T-cell (primary cell): ENCODE data around the gene SLC35A1. TPM values are rescaled to one million over a fixed set of nuclear protein-coding genes. Genes with fewer than 3 reads are reported as not detected.
A peak's percentile ranks its signal among the peaks of the same experiment; 100 is the strongest.

ENCODE experiments used
- ATAC-seq, 4 experiments: fragments of 200-7000 bp in 3 of 4; fragments of 150-1000 bp in 1 of 4; cut with Tn5 transposase; replicated peaks in 1 of 4; 1 replicate in 3 of 4; 2 replicates in 1 of 4; pipeline ENCODE4 v1.10.0; 2021; ENCODE audit warnings: moderate library complexity in 3 of 4, mild to moderate bottlenecking in 2 of 4, moderate number of reproducible peaks in 1 of 4
- CTCF ChIA-PET, 2 donors: fragments of 300-600 bp; sonication (Branson Sonifier 250); formaldehyde crosslinking; loops; one replicate each; lab custom pipeline; 2022; ENCODE audit warnings: antibody characterized with exemption in 2 of 2; lab: Charles Lee
- POLR2A ChIA-PET, 2 donors: fragments of 300-600 bp; sonication (Branson Sonifier 250); formaldehyde crosslinking; loops; one replicate each; lab custom pipeline; 2022; ENCODE audit warnings: antibody characterized with exemption in 2 of 2; lab: Charles Lee
- DNase-seq, 35 experiments: peaks; one replicate each; pipeline versions ENCODE4 v3.0.0 to v3.0.0-alpha.2; 2013 to 2023
- H3K27ac ChIP-seq: one replicate; pipeline ENCODE4 v1.5.1; 2013; ENCODE audit warnings: low read length
- H3K27me3 ChIP-seq, 2 experiments: replicated peaks in 1 of 2; 1 replicate in 1 of 2; 2 replicates in 1 of 2; pipeline versions ENCODE4 v1.6.1 to v1.7.0; 2013; ENCODE audit warnings: low read length in 1 of 2, mixed read lengths in 1 of 2; ENCODE audit not compliant: control insufficient read depth in 2 of 2, insufficient read depth in 2 of 2; ENCODE audit errors: extremely low read depth in 1 of 2
- H3K36me3 ChIP-seq, 2 donors: 1 replicate in 1 of 2; 2 replicates in 1 of 2; pipeline versions ENCODE4 v1.6.1 to v1.7.0; 2013; ENCODE audit warnings: low read length in 1 of 2; ENCODE audit not compliant: control insufficient read depth in 2 of 2, insufficient read depth in 1 of 2; ENCODE audit errors: extremely low read depth in 1 of 2
- H3K4me1 ChIP-seq, 2 experiments: 1 replicate in 1 of 2; 2 replicates in 1 of 2; pipeline versions ENCODE4 v1.6.1 to v1.7.0; 2013; ENCODE audit warnings: low read length in 2 of 2, mixed read lengths in 1 of 2; ENCODE audit not compliant: insufficient read depth in 2 of 2, control insufficient read depth in 1 of 2; ENCODE audit errors: extremely low read depth in 1 of 2
- H3K4me3 ChIP-seq, 2 donors: 1 replicate in 1 of 2; 2 replicates in 1 of 2; pipeline versions ENCODE4 v1.5.1 to v1.7.0; 2013; ENCODE audit warnings: mild to moderate bottlenecking in 2 of 2, low read length in 1 of 2, moderate library complexity in 1 of 2; ENCODE audit not compliant: control insufficient read depth in 1 of 2; ENCODE audit errors: extremely low read depth in 1 of 2
- H3K9me3 ChIP-seq: 2 replicates; pipeline ENCODE4 v1.7.0; 2013
- H3K27ac Mint-ChIP-seq, 2 donors: one replicate each; pipeline ENCODE4 v1.8.0; 2020 to 2021; ENCODE audit warnings: mild to moderate bottlenecking in 2 of 2, mixed read lengths in 2 of 2
- H3K27me3 Mint-ChIP-seq, 2 donors: one replicate each; pipeline ENCODE4 v1.8.0; 2021 to 2022; ENCODE audit warnings: mixed read lengths in 2 of 2
- H3K36me3 Mint-ChIP-seq: one replicate; pipeline ENCODE4 v1.8.0; 2021; ENCODE audit warnings: mixed read lengths
- H3K4me1 Mint-ChIP-seq, 3 donors: one replicate each; pipeline ENCODE4 v1.8.0; 2020 to 2022; ENCODE audit warnings: mixed read lengths in 3 of 3, mild to moderate bottlenecking in 1 of 3
- H3K4me3 Mint-ChIP-seq, 3 donors: one replicate each; pipeline ENCODE4 v1.8.0; 2020 to 2022; ENCODE audit warnings: mild to moderate bottlenecking in 3 of 3, mixed read lengths in 3 of 3, moderate library complexity in 3 of 3
- H3K9me3 Mint-ChIP-seq, 3 donors: one replicate each; pipeline ENCODE4 v1.8.0; 2020 to 2022; ENCODE audit warnings: mixed read lengths in 3 of 3
- WGBS: methylation state at CpG from one replicate; pipeline ENCODE4 v1.1.5; 2013; ENCODE audit warnings: missing lambda C conversion rate; ENCODE audit not compliant: insufficient coverage; 5-methylcytosine and 5-hydroxymethylcytosine counted together
- total RNA-seq, 35 experiments: library from RNA in 6 of 35; stranded (reverse) in 6 of 35; fragments of 120-200 nt in 1 of 35; gene quantifications; one replicate each; pipeline versions ENCODE4 v1.2.1 to v1.2.4 and lab custom pipeline; 2013 to 2026

Gene SLC35A1
- total RNA-seq = 10 to 100 TPM; 11.2 to 18.9 (median 18.7) TPM
- total RNA-seq (2013) = 24.2 TPM
- total RNA-seq (lab: John Stamatoyannopoulos, UW) = 2.1 to 14.4 (median 6.2) reads per million in 29 experiments

GRCh38 chr6:87472525-87473418, at the start of gene SLC35A1:
Gene SLC35A1, plus strand, starts transcription at chr6:87472974. Its CDS starts 30 bp downstream, at chr6:87473004.
- Histone ChIP-seq H3K4me3 (peak within 1 kb of the TSS; percentile 93 to 98), H3K27me3 (no peaks in the 10 kb centered on the region), H3K4me1 (peaks cover 6 to 12% of the 10 kb centered on the region in 2 experiments), H3K36me3 (peaks cover 0 to 5% of the 10 kb centered on the region in 2 donors), H3K27ac (peak within 1 kb of the TSS; percentile 93), H3K9me3 (no peaks in the 10 kb centered on the region)
- Mint-ChIP-seq H3K4me3 (peak within 1 kb of the TSS; percentile 96 to 98 (median 96)), H3K4me1 (peaks cover 14 to 33% (median 29%) of the 10 kb centered on the region in 3 donors), H3K36me3 (peaks cover 3% of the 10 kb centered on the region), H3K9me3 (no peaks in the 10 kb centered on the region), H3K27ac (peak within 1 kb of the TSS; percentile 99 to 100), H3K27me3 (peaks cover 2 to 8% of the 10 kb centered on the region in 2 donors)
- CTCF ChIA-PET = interaction anchor here in 1 of 2 donors (0.6 to 0.9 kb wide), 3 partner anchors 9 to 151 kb away, joined by 3 to 4 read pairs (median 3); no protein-coding TSS in a partner anchor
- POLR2A ChIA-PET = interaction anchor here in 1 of 2 donors (0.7 to 0.9 kb wide), 2 partner anchors 118 to 1398 kb away, joined by 3 read pairs; no protein-coding TSS in a partner anchor
- DNase-seq (peak; percentile 63 to 89 (median 78)), ATAC-seq (peak; percentile 93 to 96 (median 94))
- 0% methylated on average over 64 of the region's 70 CpGs for WGBS

- H3K36me3 ChIP-seq = no peaks in the 10 kb centered on the region
- CTCF ChIA-PET = no interaction called here
- Mint-ChIP-seq H3K4me3 (no peak overlapping the region), H3K27me3 (peaks cover 9 to 10% of the 10 kb centered on the region in 2 donors), H3K36me3 (no peaks in the 10 kb centered on the region), H3K9me3 (no peaks in the 10 kb centered on the region), H3K27ac (no peak overlapping the region), H3K4me1 (no peaks in the 10 kb centered on the region)
- no peaks in the 10 kb centered on the region for H3K4me1 ChIP-seq
- ATAC-seq (no peak), DNase-seq (no peak)
- H3K27ac ChIP-seq = no peak overlapping the region
- no CpG with 5 or more reads among the region's 4 CpGs for WGBS
- H3K27me3 ChIP-seq = no peaks in the 10 kb centered on the region
- POLR2A ChIA-PET = no interaction called here
- H3K4me3 ChIP-seq = no peak overlapping the region
- H3K9me3 ChIP-seq = no peaks in the 10 kb centered on the region
Observed at GRCh38 chr6:87426789-87427188, 46.0 kb upstream of the SLC35A1 start.

GRCh38 chr6:87430499-87430898, 42.3 kb upstream of the SLC35A1 start:
- H3K4me1 ChIP-seq = no peaks in the 10 kb centered on the region
- DNase-seq (no peak), ATAC-seq (no peak)
- H3K36me3 ChIP-seq = no peaks in the 10 kb centered on the region
- no peaks in the 10 kb centered on the region for H3K4me1 Mint-ChIP-seq
- no peak overlapping the region for H3K27ac ChIP-seq
- no peaks in the 10 kb centered on the region for H3K9me3 ChIP-seq
- ChIA-PET POLR2A (interaction anchor here in 1 of 2 donors (0.6 kb wide), 1 partner anchor 425 kb away, joined by 7 read pairs; no protein-coding TSS in a partner anchor), CTCF (interaction anchor here in 1 of 2 donors (1.2 kb wide), 1 partner anchor 14 kb away, joined by 3 read pairs; no protein-coding TSS in a partner anchor)
- no peaks in the 10 kb centered on the region for H3K9me3 Mint-ChIP-seq
- H3K27ac Mint-ChIP-seq = no peak overlapping the region
- H3K4me3 Mint-ChIP-seq = no peak overlapping the region
- H3K4me3 ChIP-seq = no peak overlapping the region
- peaks cover 13 to 18% of the 10 kb centered on the region in 2 donors for H3K27me3 Mint-ChIP-seq
- 82% methylated on average over 1 of the region's 3 CpGs for WGBS
- peaks cover 0 to 4% of the 10 kb centered on the region in 2 experiments for H3K27me3 ChIP-seq
- H3K36me3 Mint-ChIP-seq = no peaks in the 10 kb centered on the region

- H3K27ac Mint-ChIP-seq = no peak overlapping the region
- peaks cover 13 to 18% of the 10 kb centered on the region in 2 donors for H3K27me3 Mint-ChIP-seq
- Histone ChIP-seq H3K9me3 (no peaks in the 10 kb centered on the region), H3K27ac (no peak overlapping the region), H3K36me3 (no peaks in the 10 kb centered on the region), H3K27me3 (peaks cover 0 to 4% of the 10 kb centered on the region in 2 experiments), H3K4me3 (no peak overlapping the region), H3K4me1 (no peaks in the 10 kb centered on the region)
- H3K9me3 Mint-ChIP-seq = peaks cover 0 to under 1% (median 0%) of the 10 kb centered on the region in 3 donors
- ATAC-seq (no peak), DNase-seq (no peak)
- no peak overlapping the region for H3K4me3 Mint-ChIP-seq
- 79% methylated on average over 5 of the region's 5 CpGs for WGBS
- H3K4me1 Mint-ChIP-seq = no peaks in the 10 kb centered on the region
- ChIA-PET POLR2A (interaction anchor here in 1 of 2 donors (0.6 kb wide), 1 partner anchor 424 kb away, joined by 7 read pairs; no protein-coding TSS in a partner anchor), CTCF (interaction anchor here in 1 of 2 donors (1.4 kb wide), 1 partner anchor 38 kb away, joined by 4 read pairs; no protein-coding TSS in a partner anchor)
- no peaks in the 10 kb centered on the region for H3K36me3 Mint-ChIP-seq
Observed at GRCh38 chr6:87431263-87431662, 41.5 kb upstream of the SLC35A1 start.

- WGBS = 14% methylated on average over 1 of the region's 4 CpGs
- peak; percentile 37 to 70 (median 56) for ATAC-seq
Observed at GRCh38 chr6:87436435-87436834, 36.3 kb upstream of the SLC35A1 start.

GRCh38 chr6:87441711-87442110, 31.1 kb upstream of the SLC35A1 start:
- Mint-ChIP-seq H3K4me1 (no peaks in the 10 kb centered on the region), H3K9me3 (peaks cover 0 to 10% (median 1%) of the 10 kb centered on the region in 3 donors), H3K27ac (no peak overlapping the region), H3K36me3 (no peaks in the 10 kb centered on the region), H3K27me3 (peaks cover 7 to 23% of the 10 kb centered on the region in 2 donors), H3K4me3 (no peak overlapping the region)
- DNase-seq = no peak
- Histone ChIP-seq H3K9me3 (no peaks in the 10 kb centered on the region), H3K27ac (no peak overlapping the region), H3K4me3 (no peak overlapping the region), H3K4me1 (no peaks in the 10 kb centered on the region), H3K36me3 (no peaks in the 10 kb centered on the region), H3K27me3 (peaks cover 0 to 2% of the 10 kb centered on the region in 2 experiments)
- ChIA-PET POLR2A (no interaction called here), CTCF (no interaction called here)
- ATAC-seq = no peak
- WGBS = 100% methylated on average over 2 of the region's 5 CpGs

More at GRCh38 chr6:87436435-87436834, 36.3 kb upstream of the SLC35A1 start:
- Mint-ChIP-seq H3K36me3 (no peaks in the 10 kb centered on the region), H3K4me1 (no peaks in the 10 kb centered on the region), H3K9me3 (peaks cover 3 to 4% (median 3%) of the 10 kb centered on the region in 3 donors), H3K27ac (no peak overlapping the region), H3K4me3 (no peak overlapping the region), H3K27me3 (peaks cover 4 to 21% of the 10 kb centered on the region in 2 donors)
- Histone ChIP-seq H3K36me3 (no peaks in the 10 kb centered on the region), H3K27me3 (peaks cover 0 to 4% of the 10 kb centered on the region in 2 experiments), H3K4me3 (no peak overlapping the region), H3K27ac (no peak overlapping the region), H3K9me3 (no peaks in the 10 kb centered on the region), H3K4me1 (no peaks in the 10 kb centered on the region)
- peak in 28 of 35 experiments; percentile 1 to 75 (median 32) for DNase-seq
- ChIA-PET CTCF (interaction anchor here in 1 of 2 donors (0.5 to 0.8 kb wide), 3 partner anchors 28 to 1435 kb away, joined by 3 to 7 read pairs (median 4); no protein-coding TSS in a partner anchor), POLR2A (interaction anchor here in 1 of 2 donors (0.6 kb wide), 1 partner anchor 96 kb away, joined by 3 read pairs; no protein-coding TSS in a partner anchor)
